Caco-2 (cell line): ENCODE data around the gene PNPLA1. TPM values are rescaled to one million over a fixed set of nuclear protein-coding genes. Genes with fewer than 3 reads are reported as not detected.
A peak's percentile ranks its signal among the peaks of the same experiment; 100 is the strongest.

Experiments
- BruUV-seq: library from RNA; stranded (reverse); fragments of 400-500 nt; replicated peaks from 2 replicates; lab custom pipeline; 2021; lab: Mats Ljungman, UMichigan
- CTCF ChIA-PET: fragments of 300-600 bp; sonication (Branson Sonifier 250); formaldehyde crosslinking; loops from one replicate; lab custom pipeline; 2022; ENCODE audit warnings: antibody characterized with exemption; lab: Charles Lee
- POLR2A ChIA-PET: fragments of 300-600 bp; sonication (Branson Sonifier 250); formaldehyde crosslinking; loops from one replicate; lab custom pipeline; 2022; ENCODE audit warnings: antibody characterized with exemption; lab: Charles Lee
- DNase-seq, 2 experiments: peaks; one replicate each; pipeline versions ENCODE4 v3.0.0 to v3.0.0-alpha.2; 2020 to 2022
- H3K27me3 ChIP-seq: replicated peaks from 2 replicates; pipeline ENCODE4 v1.6.0; 2011; ENCODE audit warnings: low read length; ENCODE audit not compliant: control insufficient read depth, insufficient read depth
- H3K36me3 ChIP-seq: 2 replicates; pipeline ENCODE4 v1.5.1; 2011; ENCODE audit warnings: low read length; ENCODE audit not compliant: control insufficient read depth, insufficient read depth
- H3K4me1 ChIP-seq: fragments of 250-450 bp; sonication (Bioruptor Pico); 2 replicates; pipeline ENCODE4 v1.5.1; 2020; ENCODE audit warnings: mild to moderate bottlenecking
- H3K4me3 ChIP-seq: 2 replicates; pipeline ENCODE4 v1.5.1; 2011; ENCODE audit warnings: low read depth, mild to moderate bottlenecking, control low read depth, low read length
- H3K9me3 ChIP-seq: fragments of 250-450 bp; sonication (Bioruptor Pico); 2 replicates; pipeline ENCODE4 v1.5.1; 2020; ENCODE audit warnings: mild to moderate bottlenecking, moderate library complexity
- H3K27ac Mint-ChIP-seq: one replicate; pipeline ENCODE4 v1.8.0; 2022; ENCODE audit warnings: mixed read lengths; ENCODE audit not compliant: unreplicated experiment
- H3K27me3 Mint-ChIP-seq: one replicate; pipeline ENCODE4 v1.8.0; 2022; ENCODE audit warnings: mixed read lengths; ENCODE audit not compliant: insufficient read depth, unreplicated experiment
- H3K36me3 Mint-ChIP-seq: one replicate; pipeline ENCODE4 v1.8.0; 2022; ENCODE audit warnings: mild to moderate bottlenecking, mixed read lengths; ENCODE audit not compliant: insufficient read depth, unreplicated experiment
- H3K4me1 Mint-ChIP-seq: one replicate; pipeline ENCODE4 v1.8.0; 2022; ENCODE audit warnings: low read depth, mixed read lengths; ENCODE audit not compliant: unreplicated experiment
- H3K4me3 Mint-ChIP-seq: one replicate; pipeline ENCODE4 v1.8.0; 2022; ENCODE audit warnings: mild to moderate bottlenecking, moderate library complexity, mixed read lengths; ENCODE audit not compliant: unreplicated experiment
- H3K9me3 Mint-ChIP-seq: one replicate; pipeline ENCODE4 v1.8.0; 2022; ENCODE audit warnings: mixed read lengths; ENCODE audit not compliant: unreplicated experiment
- intact Hi-C: fragments of 100-400 bp; cut with micrococcal nuclease; formaldehyde crosslinking; loops from one replicate; pipeline ENCODE4 v1.10.0; 2022; ENCODE audit not compliant: unreplicated experiment
- total RNA-seq: library from RNA; stranded (reverse); gene quantifications from 2 replicates; pipeline ENCODE4 v1.2.3, GENCODE V29; 2022
- TF ChIP-seq, protein P1 (sequence below), 2 experiments: fragments of 200-600 bp in 1 of 2; IDR thresholded peaks; 1 replicate in 1 of 2; 2 replicates in 1 of 2; pipeline versions ENCODE4 v1.5.1 to v1.8.0; 2011 to 2022; ENCODE audit warnings: antibody characterized with exemption in 1 of 2, control low read depth in 1 of 2, inconsistent platforms in 1 of 2, low read depth in 1 of 2, low read length in 1 of 2, mild to moderate bottlenecking in 1 of 2, moderate library complexity in 1 of 2; ENCODE audit not compliant: insufficient read depth in 1 of 2, severe bottlenecking in 1 of 2, unreplicated experiment in 1 of 2

The PNPLA1 gene
- total RNA-seq, 1 experiment from 2014 or later: 0.25 TPM

DNA sequence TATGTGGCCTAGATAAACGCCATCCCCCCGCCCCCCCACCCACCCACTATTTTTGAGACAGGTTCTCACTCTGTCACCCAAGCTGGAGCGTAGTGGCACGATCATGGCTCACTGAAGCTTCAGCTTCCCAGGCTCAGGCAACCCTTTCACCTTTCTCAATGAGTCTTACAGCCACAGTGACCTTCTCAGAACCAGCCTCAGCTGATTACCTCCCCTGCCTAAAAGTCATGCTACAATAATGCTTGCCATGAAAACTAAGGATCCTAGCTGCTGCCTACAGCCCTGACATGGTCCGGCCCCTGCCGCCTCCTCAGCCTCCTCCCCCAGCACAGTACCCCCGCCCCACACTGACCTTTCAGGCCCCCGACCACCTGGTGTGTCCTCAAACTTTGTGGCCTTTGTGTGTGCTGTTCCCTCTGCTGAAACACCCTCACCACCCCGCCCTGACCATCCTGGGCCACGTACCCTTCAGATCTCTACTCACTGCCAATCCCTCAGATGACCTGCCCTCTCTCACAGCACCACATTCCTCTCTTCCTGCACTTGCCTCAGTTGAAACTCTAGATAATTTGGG lies 31.3 kb downstream of the PNPLA1 start:
- DNase-seq: no peak
- intact Hi-C loops: loop anchor here (5.0 kb wide), 1 partner anchor 41 kb away; no protein-coding TSS in a partner anchor
- Mint-ChIP-seq H3K27me3 (no peaks in the 10 kb centered on the region), H3K9me3 (no peaks in the 10 kb centered on the region), H3K36me3 (no peaks in the 10 kb centered on the region), H3K4me3 (no peak overlapping the region), H3K27ac (no peak overlapping the region), H3K4me1 (no peaks in the 10 kb centered on the region)
- H3K4me1 ChIP-seq: no peaks in the 10 kb centered on the region
- no peak overlapping the region for H3K4me3 ChIP-seq
- BruUV-seq: no TSS peak
- ChIA-PET CTCF (no interaction called here), POLR2A (no interaction called here)
- H3K36me3 ChIP-seq: no peaks in the 10 kb centered on the region
- TF ChIP-seq, protein P1, sequence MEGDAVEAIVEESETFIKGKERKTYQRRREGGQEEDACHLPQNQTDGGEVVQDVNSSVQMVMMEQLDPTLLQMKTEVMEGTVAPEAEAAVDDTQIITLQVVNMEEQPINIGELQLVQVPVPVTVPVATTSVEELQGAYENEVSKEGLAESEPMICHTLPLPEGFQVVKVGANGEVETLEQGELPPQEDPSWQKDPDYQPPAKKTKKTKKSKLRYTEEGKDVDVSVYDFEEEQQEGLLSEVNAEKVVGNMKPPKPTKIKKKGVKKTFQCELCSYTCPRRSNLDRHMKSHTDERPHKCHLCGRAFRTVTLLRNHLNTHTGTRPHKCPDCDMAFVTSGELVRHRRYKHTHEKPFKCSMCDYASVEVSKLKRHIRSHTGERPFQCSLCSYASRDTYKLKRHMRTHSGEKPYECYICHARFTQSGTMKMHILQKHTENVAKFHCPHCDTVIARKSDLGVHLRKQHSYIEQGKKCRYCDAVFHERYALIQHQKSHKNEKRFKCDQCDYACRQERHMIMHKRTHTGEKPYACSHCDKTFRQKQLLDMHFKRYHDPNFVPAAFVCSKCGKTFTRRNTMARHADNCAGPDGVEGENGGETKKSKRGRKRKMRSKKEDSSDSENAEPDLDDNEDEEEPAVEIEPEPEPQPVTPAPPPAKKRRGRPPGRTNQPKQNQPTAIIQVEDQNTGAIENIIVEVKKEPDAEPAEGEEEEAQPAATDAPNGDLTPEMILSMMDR (IDR thresholded peaks at IDR 0.05; ENCODE audit: insufficient read depth in 1 of 2, low read depth in 1 of 2, low read length in 1 of 2, severe bottlenecking in 1 of 2, unreplicated experiment in 1 of 2): no peak
- H3K27me3 ChIP-seq: no peaks in the 10 kb centered on the region
- no peaks in the 10 kb centered on the region for H3K9me3 ChIP-seq

DNA sequence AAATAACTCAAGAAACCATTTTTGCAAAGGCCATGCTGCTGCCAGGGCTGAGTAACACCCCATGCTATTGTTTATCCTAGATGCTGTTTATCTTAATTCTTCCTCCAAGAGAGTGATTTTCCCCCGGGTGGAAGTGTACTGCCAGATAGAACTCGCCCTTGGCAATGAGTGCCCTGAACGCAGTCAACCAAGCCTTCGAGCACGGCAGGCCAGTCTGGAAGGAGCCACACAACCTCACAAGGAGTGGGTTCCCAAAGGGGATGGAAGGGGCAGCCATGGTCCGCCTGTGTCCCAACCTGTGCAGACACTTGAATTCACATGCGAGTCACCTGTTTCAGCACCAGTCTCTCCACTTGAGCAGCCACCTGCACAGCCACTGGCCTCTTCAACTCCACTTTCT lies 31.9 kb downstream of the PNPLA1 start:
- no peaks in the 10 kb centered on the region for H3K4me1 Mint-ChIP-seq
- Histone ChIP-seq H3K4me3 (no peak overlapping the region), H3K36me3 (no peaks in the 10 kb centered on the region), H3K27me3 (no peaks in the 10 kb centered on the region), H3K9me3 (no peaks in the 10 kb centered on the region), H3K4me1 (no peaks in the 10 kb centered on the region)
- H3K27me3 Mint-ChIP-seq: no peaks in the 10 kb centered on the region
- ChIA-PET POLR2A (no interaction called here), CTCF (interaction anchor here (0.6 to 1.6 kb wide), 23 partner anchors 8 to 170 kb away, joined by 3 to 22 read pairs (median 4); partner anchors contain the start of gene BNIP5)
- no TSS peak for BruUV-seq
- TF ChIP-seq, protein P1 (IDR thresholded peaks at IDR 0.05; ENCODE audit: insufficient read depth in 1 of 2, low read depth in 1 of 2, low read length in 1 of 2, severe bottlenecking in 1 of 2, unreplicated experiment in 1 of 2): no peak
- no peak overlapping the region for H3K4me3 Mint-ChIP-seq
- intact Hi-C loops: loop anchor here (1.0 to 5.0 kb wide), 2 partner anchors 41 to 59 kb away; no protein-coding TSS in a partner anchor
- H3K36me3 Mint-ChIP-seq: no peaks in the 10 kb centered on the region
- no peak overlapping the region for H3K27ac Mint-ChIP-seq
- DNase-seq: no peak
- no peaks in the 10 kb centered on the region for H3K9me3 Mint-ChIP-seq

DNA sequence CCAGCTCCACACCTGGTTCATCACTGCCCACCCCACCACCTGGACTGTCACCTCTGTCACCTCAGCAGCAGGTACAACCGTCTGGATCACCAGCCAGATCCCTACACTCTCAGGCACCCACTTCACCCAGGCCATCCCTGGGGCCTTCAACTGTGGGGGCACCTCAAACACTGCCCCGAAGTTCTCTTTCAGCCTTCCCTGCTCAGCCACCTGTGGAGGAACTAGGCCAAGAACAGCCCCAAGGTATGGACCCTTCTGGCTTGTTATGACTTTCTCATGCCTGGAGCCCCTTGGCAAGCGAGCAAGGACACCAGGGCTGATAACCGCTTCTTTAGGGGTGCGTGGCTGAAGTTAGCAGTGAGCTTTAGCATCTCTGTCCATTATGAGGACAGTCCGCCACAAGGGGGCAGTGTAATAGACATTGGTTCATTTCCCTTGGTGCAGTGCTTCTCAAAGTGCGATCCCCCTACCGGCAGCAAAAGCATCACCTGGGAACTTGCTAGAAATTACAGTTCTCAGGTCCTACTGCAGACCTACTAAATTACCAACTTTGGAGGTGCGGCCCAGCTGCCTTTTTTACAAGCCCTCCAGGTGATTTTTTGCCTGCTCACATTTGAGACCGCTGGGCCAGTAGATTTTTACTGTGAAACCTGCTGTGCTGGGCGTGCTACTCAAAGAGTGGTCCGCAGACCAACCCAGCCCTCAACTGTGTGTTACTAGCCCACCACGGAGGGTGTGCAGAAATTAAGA lies 32.5 kb downstream of the PNPLA1 start:
- Mint-ChIP-seq H3K4me1 (no peaks in the 10 kb centered on the region), H3K9me3 (no peaks in the 10 kb centered on the region), H3K27me3 (no peaks in the 10 kb centered on the region), H3K36me3 (no peaks in the 10 kb centered on the region), H3K27ac (no peak overlapping the region), H3K4me3 (no peak overlapping the region)
- BruUV-seq: no TSS peak
- CTCF ChIA-PET: interaction anchor here (0.6 to 1.6 kb wide), 25 partner anchors 9 to 171 kb away, joined by 3 to 22 read pairs (median 4); partner anchors contain the start of gene BNIP5
- peak; percentile 91 to 92 for DNase-seq
- Histone ChIP-seq H3K9me3 (no peaks in the 10 kb centered on the region), H3K27me3 (no peaks in the 10 kb centered on the region), H3K4me3 (no peak overlapping the region), H3K36me3 (no peaks in the 10 kb centered on the region), H3K4me1 (no peaks in the 10 kb centered on the region)
- POLR2A ChIA-PET: no interaction called here
- TF ChIP-seq, protein P1 (IDR thresholded peaks at IDR 0.05; ENCODE audit: insufficient read depth in 1 of 2, low read depth in 1 of 2, low read length in 1 of 2, severe bottlenecking in 1 of 2, unreplicated experiment in 1 of 2): peak; percentile 97 to 98
- intact Hi-C loops: loop anchor here (1.0 to 5.0 kb wide), 2 partner anchors 40 to 58 kb away; no protein-coding TSS in a partner anchor
